ENCODE results near the gene FAM50B. TPM values are rescaled to one million over a fixed set of nuclear protein-coding genes. Genes with fewer than 3 reads are reported as not detected.
A peak's percentile ranks its signal among the peaks of the same experiment; 100 is the strongest.

Gene FAM50B
- total and polyA plus RNA-seq, 2 of the 13 experiments (the other 11 are each of a cell fraction or from before 2014, with no cell fraction given), result 0.05 TPM; not detected in 1

GRCh38 chr6:3805448-3806123, 43.6 kb upstream of the FAM50B start (continued):
- no peak for TF ChIP-seq RERE (CRISPR knock-in tag; IDR thresholded peaks at IDR 0.05; ENCODE audit: low read depth)
- TF ChIP-seq POLR2AphosphoS5 (IDR thresholded peaks at IDR 0.05; ENCODE audit: low read depth, low read length), result no peak
- no peak for TF ChIP-seq ZNF768 (CRISPR knock-in tag; IDR thresholded peaks at IDR 0.05)
- no peak for TF ChIP-seq AHR (CRISPR knock-in tag; IDR thresholded peaks at IDR 0.05)
- TF ChIP-seq SKI (IDR thresholded peaks at IDR 0.05; ENCODE audit: partially characterized antibody), result no peak
- TF ChIP-seq EP300 (IDR thresholded peaks at IDR 0.05; ENCODE audit: low read depth in 2 of 2, low read length in 2 of 2), result 0 out of 4 replicates have a peak, but pooled peaks of 1 of the 2 experiments have one; percentile 24
- TF ChIP-seq EP300 (CRISPR knock-in tag; IDR thresholded peaks at IDR 0.05; ENCODE audit: borderline replicate concordance), result no peak
- TF ChIP-seq SP140L (CRISPR knock-in tag; IDR thresholded peaks at IDR 0.05; ENCODE audit: borderline replicate concordance), result no peak
- TF ChIP-seq ZNF614 (CRISPR knock-in tag; IDR thresholded peaks at IDR 0.05; ENCODE audit: borderline replicate concordance), result no peak
- no peak for TF ChIP-seq ZNF556 (CRISPR knock-in tag; IDR thresholded peaks at IDR 0.05; ENCODE audit: borderline replicate concordance)
- no peak for TF ChIP-seq CSRNP2 (CRISPR knock-in tag; conservative IDR thresholded peaks at IDR 0.05; ENCODE audit: low read depth)
- TF ChIP-seq RBM39 (IDR thresholded peaks at IDR 0.05; ENCODE audit: low read depth, low read length, poor library complexity, severe bottlenecking), result no peak
- TF ChIP-seq FOXK1 (CRISPR knock-in tag; IDR thresholded peaks at IDR 0.05; ENCODE audit: borderline replicate concordance, low read depth), result peak; percentile 91; the same call in 1 of the 2 replicates
- TF ChIP-seq ZNF7 (CRISPR knock-in tag; IDR thresholded peaks at IDR 0.05), result no peak
- 0 out of 4 replicates have a peak, but pooled peaks of 1 of the 2 experiments have one; percentile 41 for TF ChIP-seq ATF4 (CRISPR knock-in tag; IDR thresholded peaks at IDR 0.05)
- no peak for TF ChIP-seq ZNF766 (CRISPR knock-in tag; IDR thresholded peaks at IDR 0.05; ENCODE audit: borderline replicate concordance)
- TF ChIP-seq ZNF737 (CRISPR knock-in tag; IDR thresholded peaks at IDR 0.05; ENCODE audit: borderline replicate concordance), result no peak
- no peak for TF ChIP-seq ZNF782 (CRISPR knock-in tag; IDR thresholded peaks at IDR 0.05; ENCODE audit: borderline replicate concordance)
- no peak for TF ChIP-seq ZFP82 (CRISPR knock-in tag; IDR thresholded peaks at IDR 0.05; ENCODE audit: borderline replicate concordance)
- no peak for TF ChIP-seq NR2F6 (IDR thresholded peaks at IDR 0.05)
- TF ChIP-seq NR2F6 (CRISPR knock-in tag; IDR thresholded peaks at IDR 0.05), result peak; percentile 40; the same call in 1 of the 2 replicates
- TF ChIP-seq ETV6 (CRISPR knock-in tag; conservative IDR thresholded peaks at IDR 0.05), result 0 out of 2 replicates have a peak, but pooled peaks have one; percentile 10
- no peak for TF ChIP-seq PCBP2 (optimal IDR thresholded peaks at IDR 0.05; ENCODE audit: low read depth, low read length, poor library complexity, severe bottlenecking)
- TF ChIP-seq NFRKB (IDR thresholded peaks at IDR 0.05), result no peak

Data from HepG2 (cell line).